K562 (cell line): ENCODE data around the gene ZFR2. TPM values are rescaled to one million over a fixed set of nuclear protein-coding genes. Genes with fewer than 3 reads are reported as not detected.
A peak's percentile ranks its signal among the peaks of the same experiment; 100 is the strongest.

Experiments
- ATAC-seq: fragments of 200-7000 bp; cut with Tn5 transposase; 3 replicates; pipeline ENCODE4 v1.9.1; 2020; ENCODE audit warnings: moderate library complexity
- BruUV-seq: library from RNA; stranded (reverse); fragments of 400-500 nt; replicated peaks from 2 replicates; lab custom pipeline; 2021; lab: Mats Ljungman, UMichigan
- CTCF ChIA-PET: fragments of 300-600 bp; formaldehyde crosslinking; extraction: SDS; loops from one replicate; lab custom pipeline; 2021; ENCODE audit warnings: low intra/inter-chr PET ratio; lab: Yijun Ruan, JAX
- POLR2A ChIA-PET: fragments of 300-600, 350-650 bp; sonication (Branson Sonifier 250); formaldehyde crosslinking; extraction: SDS; loops from one replicate; lab custom pipeline; 2021; ENCODE audit warnings: antibody characterized with exemption, inconsistent platforms; lab: Yijun Ruan, JAX
- DNase-seq, 4 experiments: peaks; one replicate each; pipeline versions ENCODE4 v3.0.0 to v3.0.0-alpha.2; 2011 to 2018; ENCODE audit warnings: low spot score in 3 of 4, mixed read lengths in 3 of 4; ENCODE audit errors: extremely low read depth in 1 of 4
- FAIRE-seq: peaks from 2 replicates; lab custom pipeline; 2011; peaks lifted over from hg19 to GRCh38; lab: Jason Lieb, UNC
- H2AFZ ChIP-seq: 2 replicates; pipeline ENCODE4 v1.6.0; 2011; ENCODE audit warnings: low read depth, low read length, control low read depth, inconsistent platforms
- H3K27ac ChIP-seq: fragments of 200-600 bp; 3 replicates; pipeline ENCODE4 v1.8.0; 2011; ENCODE audit warnings: low read depth, mild to moderate bottlenecking, control low read depth, inconsistent platforms, low read length, moderate library complexity, mixed read lengths; ENCODE audit errors: extremely low read depth
- H3K27me3 ChIP-seq, 2 experiments: fragments of 300-600 bp in 1 of 2; 2 replicates in 1 of 2; 3 replicates in 1 of 2; pipeline versions ENCODE4 v1.6.0 to v1.8.0; 2011; ENCODE audit warnings: inconsistent platforms in 2 of 2, low read length in 2 of 2, mild to moderate bottlenecking in 1 of 2, mixed read lengths in 1 of 2, moderate library complexity in 1 of 2; ENCODE audit not compliant: control insufficient read depth in 2 of 2, insufficient read depth in 2 of 2
- H3K36me3 ChIP-seq: fragments of 300-600 bp; 3 replicates; pipeline ENCODE4 v1.8.0; 2011; ENCODE audit warnings: mild to moderate bottlenecking, low read length, inconsistent platforms; ENCODE audit not compliant: control insufficient read depth, insufficient read depth
- H3K4me1 ChIP-seq, 2 experiments: fragments of 200-600 bp in 1 of 2; replicated peaks in 1 of 2; 2 replicates in 1 of 2; 3 replicates in 1 of 2; pipeline versions ENCODE4 v1.5.1 to v1.8.0; 2011; ENCODE audit warnings: inconsistent platforms in 2 of 2, low read length in 2 of 2, mild to moderate bottlenecking in 1 of 2, mixed read lengths in 1 of 2, moderate library complexity in 1 of 2; ENCODE audit not compliant: control insufficient read depth in 2 of 2, insufficient read depth in 2 of 2
- H3K4me2 ChIP-seq: 2 replicates; pipeline ENCODE4 v1.6.1; 2011; ENCODE audit warnings: low read length, control low read depth, inconsistent platforms, mixed read lengths; ENCODE audit not compliant: insufficient read depth
- H3K4me3 ChIP-seq: fragments of 200-600 bp; sonication (generic), shearing (Covaris generic); 2 replicates; pipeline ENCODE4 v1.5.1; 2016; ENCODE audit warnings: control low read depth, inconsistent platforms
- H3K79me2 ChIP-seq: fragments of 200-600 bp; 3 replicates; pipeline ENCODE4 v1.8.0; 2011; ENCODE audit warnings: low read length, inconsistent platforms; ENCODE audit not compliant: control insufficient read depth, insufficient read depth
- H3K9ac ChIP-seq, 2 experiments: 2 replicates each; pipeline versions ENCODE4 v1.6.0 to v1.6.1; 2011; ENCODE audit warnings: low read depth in 2 of 2, low read length in 2 of 2, control low read depth in 1 of 2, inconsistent platforms in 1 of 2, mild to moderate bottlenecking in 1 of 2, mixed read lengths in 1 of 2; ENCODE audit not compliant: insufficient read depth in 1 of 2
- H3K9me1 ChIP-seq: one replicate; pipeline ENCODE4 v1.6.0; 2011; ENCODE audit warnings: inconsistent platforms, mild to moderate bottlenecking, low read length, moderate library complexity; ENCODE audit not compliant: control insufficient read depth, insufficient read depth
- H3K9me3 ChIP-seq: replicated peaks from 2 replicates; pipeline ENCODE4 v1.5.1; 2011; ENCODE audit warnings: low read depth, low read length, inconsistent platforms; ENCODE audit not compliant: control insufficient read depth, insufficient read depth
- H4K20me1 ChIP-seq: replicated peaks from 2 replicates; pipeline ENCODE4 v1.6.1; 2011; ENCODE audit warnings: low read length, inconsistent platforms, mixed read lengths; ENCODE audit not compliant: control insufficient read depth, insufficient read depth
- CUX1 ChIP-seq: fragments of 200-800 bp; sonication (Bioruptor generic); IDR thresholded peaks from 2 replicates; pipeline ENCODE4 v1.6.1; 2016; ENCODE audit warnings: missing genetic modification characterization, missing compliant biosample characterization
- U2AF1 ChIP-seq: fragments of 200-400 bp; formaldehyde crosslinking; optimal IDR thresholded peaks from 2 replicates; pipeline ENCODE3; 2017; ENCODE audit warnings: mild to moderate bottlenecking, low read depth, low read length, moderate library complexity
- ZBTB2 ChIP-seq: fragments of 450-650 bp; IDR thresholded peaks from 2 replicates; pipeline ENCODE4 v1.6.1; 2016; ENCODE audit warnings: antibody characterized with exemption
- ZNF79 ChIP-seq: fragments of 250-450 bp; sonication (Bioruptor Pico); IDR thresholded peaks from 2 replicates; pipeline ENCODE4 v1.4.0; 2020; ENCODE audit warnings: low read depth, mild to moderate bottlenecking, moderate library complexity
- WGBS: fragments of 100-300 bp; shearing (Covaris generic); methylation state at CpG from one replicate; pipeline ENCODE4 v1.1.6; 2016; ENCODE audit warnings: low coverage, mixed read lengths; ENCODE audit not compliant: insufficient coverage; ENCODE audit errors: missing lambda C conversion rate; 5-methylcytosine and 5-hydroxymethylcytosine counted together
- in situ Hi-C: fragments of 300-500 bp; cut with MboI; formaldehyde crosslinking; loops from 4 replicates; pipeline ENCODE4 v1.15.0; 2018; ENCODE audit warnings: inconsistent platforms, mixed read lengths
- intact Hi-C: fragments of 100-400 bp; cut with micrococcal nuclease; formaldehyde crosslinking; loops from 2 replicates; pipeline ENCODE4 v1.14.2; 2022
- polyA plus RNA-seq, 8 experiments: library from polyadenylated mRNA; depleted of rRNA in 4 of 8; stranded (reverse) in 5 of 8; unstranded in 3 of 8; fragments of >200 nt; fragmentation: Nextera tagmentation in 2 of 8; fragmentation: Illumina TruSeq in 1 of 8; extraction: Ambion mirVana in 2 of 8; extraction: Trizol in 1 of 8; gene quantifications; 2 replicates each; pipeline versions ENCODE4 v1.2.1 to v1.2.3, GENCODE V29; 2011 to 2014; ENCODE audit warnings: inconsistent platforms in 1 of 8, missing spikeins in 1 of 8
- total RNA-seq, 7 experiments: library from RNA; depleted of rRNA in 6 of 7; stranded (reverse); fragments of >200 nt in 6 of 7; fragmentation: Illumina TruSeq in 2 of 7; extraction: Trizol in 2 of 7; gene quantifications; 2 replicates each; pipeline versions ENCODE4 v1.2.1 to v1.2.3, GENCODE V29; 2011 to 2021; ENCODE audit warnings: low replicate concordance in 1 of 7

The ZFR2 gene
- total and polyA plus RNA-seq, 9 of the 15 experiments (the other 6 are each of a cell fraction or from before 2014, with no cell fraction given): 0.03 to 0.59 (median 0.07) TPM; not detected in 6

- CTCF ChIA-PET: no interaction called here
Observed at GRCh38 chr19:3899531-3900294, 30.9 kb upstream of the ZFR2 start.

More at GRCh38 chr19:3899531-3900294, 30.9 kb upstream of the ZFR2 start:
- Histone ChIP-seq H3K4me1 (no peaks in the 10 kb centered on the region), H3K9me1 (no peaks in the 10 kb centered on the region), H4K20me1 (no peaks in the 10 kb centered on the region)
- TF ChIP-seq ZNF79 (CRISPR knock-in tag) (no peak), U2AF1 (no peak), CUX1 (CRISPR knock-in tag) (peak; percentile 100), ZBTB2 (0 out of 2 replicates have a peak, but pooled peaks have one; percentile 49)
- TF ChIP-seq, all 486 proteins: peak for 2
- no peaks in the 10 kb centered on the region for H3K36me3 ChIP-seq
- intact Hi-C loops (no loop called here), in situ Hi-C loops (no loop called here)
- no peak overlapping the region for H3K4me3 ChIP-seq
- no peak for ATAC-seq
- POLR2A ChIA-PET: interaction anchor here (0.6 to 0.8 kb wide), 2 partner anchors 9 to 264 kb away, joined by 3 read pairs; no protein-coding TSS in a partner anchor
- BruUV-seq: no TSS peak
- H3K9me3 ChIP-seq: no peaks in the 10 kb centered on the region; the same call in none of the 2 replicates
- H3K4me2 ChIP-seq: no peak overlapping the region
- H3K79me2 ChIP-seq: no peaks in the 10 kb centered on the region
- no peak overlapping the region for H3K27ac ChIP-seq
- peaks cover 6 to 29% of the 10 kb centered on the region in 2 experiments; a peak in 4 of 5 replicates for H3K27me3 ChIP-seq
- no peak for FAIRE-seq
- no peak overlapping the region for H3K9ac ChIP-seq
- 14% methylated on average over 14 of the region's 18 CpGs for WGBS
- DNase-seq: no peak
- no peak overlapping the region for H2AFZ ChIP-seq
